Astrocyte (in vitro differentiated cells and primary cell): Measurements from ENCODE around the gene TMEM119.

Experiments
- EZH2 ChIP-seq: IDR thresholded peaks from 2 replicates; pipeline ENCODE4 v1.6.1; 2012; ENCODE audit warnings: mild to moderate bottlenecking, low read length, inconsistent platforms; ENCODE audit not compliant: insufficient read depth
- TF ChIP-seq, protein P1 (sequence below): IDR thresholded peaks from 2 replicates; pipeline ENCODE4 v1.5.1; 2011; ENCODE audit warnings: low read depth, mild to moderate bottlenecking, inconsistent platforms, low read length, moderate library complexity; ENCODE audit not compliant: insufficient read depth

DNA sequence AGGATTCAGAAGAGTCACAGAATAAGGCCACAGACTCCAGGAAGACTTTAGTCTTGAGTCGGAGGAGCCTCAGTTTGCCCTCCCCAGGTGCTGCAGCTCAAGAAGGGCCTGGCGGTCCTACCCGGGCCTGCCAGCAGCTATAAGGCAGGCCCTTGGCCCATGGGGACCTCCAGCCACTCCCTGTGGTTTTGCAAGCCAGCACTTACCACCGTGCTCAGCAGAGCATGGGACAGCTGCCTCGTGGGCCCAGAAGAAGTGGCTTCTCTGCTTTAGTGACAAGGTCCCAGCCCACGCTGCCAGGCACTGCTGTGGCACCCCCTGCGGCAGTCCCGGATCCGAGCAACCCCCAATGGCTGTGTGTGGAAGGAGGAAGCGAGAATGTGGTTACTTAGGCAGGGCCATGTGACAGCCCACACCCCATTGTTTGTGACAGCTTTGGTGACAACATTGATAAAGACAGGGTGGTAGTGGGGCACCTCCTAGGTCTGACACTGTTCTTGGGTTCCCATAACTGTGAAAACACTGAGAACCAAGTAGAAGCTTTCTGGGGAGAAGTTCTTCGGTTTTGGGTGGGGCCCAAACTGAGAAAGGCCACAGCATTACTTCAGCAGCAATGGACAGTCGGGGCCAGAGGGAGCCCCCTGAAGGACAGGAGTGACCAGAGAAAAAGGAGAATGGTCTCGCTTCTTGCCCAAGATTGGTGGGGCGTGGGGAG, 35.8 kb upstream of the TMEM119 start, which contains the start of gene SELPLG:
- TF ChIP-seq, protein P1, sequence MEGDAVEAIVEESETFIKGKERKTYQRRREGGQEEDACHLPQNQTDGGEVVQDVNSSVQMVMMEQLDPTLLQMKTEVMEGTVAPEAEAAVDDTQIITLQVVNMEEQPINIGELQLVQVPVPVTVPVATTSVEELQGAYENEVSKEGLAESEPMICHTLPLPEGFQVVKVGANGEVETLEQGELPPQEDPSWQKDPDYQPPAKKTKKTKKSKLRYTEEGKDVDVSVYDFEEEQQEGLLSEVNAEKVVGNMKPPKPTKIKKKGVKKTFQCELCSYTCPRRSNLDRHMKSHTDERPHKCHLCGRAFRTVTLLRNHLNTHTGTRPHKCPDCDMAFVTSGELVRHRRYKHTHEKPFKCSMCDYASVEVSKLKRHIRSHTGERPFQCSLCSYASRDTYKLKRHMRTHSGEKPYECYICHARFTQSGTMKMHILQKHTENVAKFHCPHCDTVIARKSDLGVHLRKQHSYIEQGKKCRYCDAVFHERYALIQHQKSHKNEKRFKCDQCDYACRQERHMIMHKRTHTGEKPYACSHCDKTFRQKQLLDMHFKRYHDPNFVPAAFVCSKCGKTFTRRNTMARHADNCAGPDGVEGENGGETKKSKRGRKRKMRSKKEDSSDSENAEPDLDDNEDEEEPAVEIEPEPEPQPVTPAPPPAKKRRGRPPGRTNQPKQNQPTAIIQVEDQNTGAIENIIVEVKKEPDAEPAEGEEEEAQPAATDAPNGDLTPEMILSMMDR, result no peak
- TF ChIP-seq EZH2, result no peak
